Measurements from ENCODE around the gene CNTN4. TPM values are rescaled to one million over a fixed set of nuclear protein-coding genes. Genes with fewer than 3 reads are reported as not detected.

Gene CNTN4
- total and polyA plus RNA-seq, 2 of the 8 experiments (the other 6 are each of a cell fraction or from before 2014, with no cell fraction given) = 0.41 to 2.2 TPM

- DNase-seq (ENCODE audit: low read depth in 1 of 2, low spot score in 2 of 2) = no peak
- H3K18ac ChIP-seq (ENCODE audit: extremely low read depth, low read length) = no peak overlapping the region
- no peak for TF ChIP-seq TAF7 (optimal IDR thresholded peaks at IDR 0.05; ENCODE audit: borderline replicate concordance, low read depth, low read length)
- no peak for TF ChIP-seq SIN3A (conservative IDR thresholded peaks at IDR 0.05 in 1 of 2, IDR thresholded peaks at IDR 0.05 in 1 of 2; ENCODE audit: low read depth in 1 of 2, low read length in 2 of 2)
- TF ChIP-seq JUN (IDR thresholded peaks at IDR 0.05; ENCODE audit: low read depth, low read length) = no peak
- TF ChIP-seq KDM5A (IDR thresholded peaks at IDR 0.05; ENCODE audit: low read length) = no peak
- no peak for TF ChIP-seq TCF12 (IDR thresholded peaks at IDR 0.05; ENCODE audit: low read depth, low read length)
- no peak for TF ChIP-seq ATF2 (IDR thresholded peaks at IDR 0.05; ENCODE audit: low read length)
- TF ChIP-seq USF2 (IDR thresholded peaks at IDR 0.05; ENCODE audit: low read length) = no peak
- TF ChIP-seq BACH1 (IDR thresholded peaks at IDR 0.05; ENCODE audit: low read length) = no peak
- no peak for TF ChIP-seq GTF2F1 (IDR thresholded peaks at IDR 0.05; ENCODE audit: borderline replicate concordance, low read depth, low read length)
- no peak for TF ChIP-seq EZH2 (IDR thresholded peaks at IDR 0.05; ENCODE audit: low read depth, low read length, severe bottlenecking)
- TF ChIP-seq EGR1 (IDR thresholded peaks at IDR 0.05; ENCODE audit: borderline replicate concordance, low read depth, low read length) = no peak
- no peak for TF ChIP-seq CHD1 (IDR thresholded peaks at IDR 0.05; ENCODE audit: low read depth, low read length)
Measured at GRCh38 chr3:2558796-2559195, 460.1 kb downstream of the CNTN4 start.

More at GRCh38 chr3:2558796-2559195, 460.1 kb downstream of the CNTN4 start:
- H4K8ac ChIP-seq (ENCODE audit: extremely low read depth, insufficient read depth, low read length) = no peak overlapping the region
- no peaks in the 10 kb centered on the region for H3K79me2 ChIP-seq (ENCODE audit: control insufficient read depth in 1 of 2, insufficient read depth in 2 of 2, low read length in 2 of 2)
- no peak overlapping the region for H3K9ac ChIP-seq (replicated peaks in 1 of 4; ENCODE audit: extremely low read depth in 1 of 4, low read depth in 3 of 4, low read length in 3 of 4)
- ChIA-PET CTCF (ENCODE audit: partially characterized antibody) (no interaction called here), POLR2A (ENCODE audit: partially characterized antibody) (no interaction called here)
- H3K4me1 ChIP-seq (replicated peaks in 1 of 4; ENCODE audit: control insufficient read depth in 3 of 4, insufficient read depth in 4 of 4, low read length in 3 of 4) = no peaks in the 10 kb centered on the region
- H3K36me3 ChIP-seq (ENCODE audit: control insufficient read depth in 2 of 4, insufficient read depth in 4 of 4, low read length in 3 of 4) = no peaks in the 10 kb centered on the region
- no peak overlapping the region for H3K14ac ChIP-seq (ENCODE audit: insufficient read length)
- FAIRE-seq = no peak
- no peaks in the 10 kb centered on the region for H3K79me1 ChIP-seq (ENCODE audit: low read depth, low read length)
- no peak overlapping the region for H4K5ac ChIP-seq (ENCODE audit: insufficient read length, low read depth, low read length)
- H2AFZ ChIP-seq (ENCODE audit: low read length) = no peak overlapping the region
- H4K91ac ChIP-seq (replicated peaks; ENCODE audit: insufficient read length, low read length) = no peak overlapping the region
- H3K56ac ChIP-seq (replicated peaks; ENCODE audit: insufficient read length, low read depth, low read length) = no peak overlapping the region
- H3K4ac ChIP-seq (replicated peaks; ENCODE audit: insufficient read length, low read depth, low read length) = no peak overlapping the region
- H3K9me3 ChIP-seq (ENCODE audit: insufficient read depth in 2 of 2, low read depth in 1 of 2, low read length in 1 of 2) = no peaks in the 10 kb centered on the region
- no peak overlapping the region for H2BK15ac ChIP-seq (ENCODE audit: low read length)
- no peak overlapping the region for H3K4me2 ChIP-seq (ENCODE audit: insufficient read depth in 1 of 2, low read depth in 2 of 2, low read length in 2 of 2)
- H2BK120ac ChIP-seq (replicated peaks; ENCODE audit: low read depth, low read length) = no peak overlapping the region
- H3K4me3 ChIP-seq (ENCODE audit: extremely low read depth in 1 of 4, insufficient read depth in 2 of 4, low read depth in 3 of 4, low read length in 4 of 4) = no peak overlapping the region
- H3K23ac ChIP-seq (ENCODE audit: insufficient read length) = no peak overlapping the region
- H3K27me3 ChIP-seq (replicated peaks in 1 of 4; ENCODE audit: control insufficient read depth in 3 of 4, extremely low read depth in 1 of 4, insufficient read depth in 3 of 4, low read length in 3 of 4) = no peaks in the 10 kb centered on the region
- H2BK20ac ChIP-seq (ENCODE audit: low read length) = no peak overlapping the region
- no peak overlapping the region for H3K27ac ChIP-seq (ENCODE audit: low read depth, low read length)
- H2AK5ac ChIP-seq (ENCODE audit: low read depth, low read length) = no peak overlapping the region
- H4K20me1 ChIP-seq (replicated peaks in 1 of 2; ENCODE audit: control insufficient read depth in 1 of 2, insufficient read depth in 2 of 2, low read length in 2 of 2) = no peaks in the 10 kb centered on the region
- no peak overlapping the region for H2BK5ac ChIP-seq (ENCODE audit: low read depth, low read length)
- no peaks in the 10 kb centered on the region for H3K23me2 ChIP-seq (ENCODE audit: low read depth, low read length)
- H2BK12ac ChIP-seq (ENCODE audit: low read depth, low read length) = no peak overlapping the region
- 93% methylated on average over 1 of the region's 1 CpG; no CpG with 5 or more reads in 1 of the 2 experiments for WGBS, 2 experiments (ENCODE audit: extremely low coverage in 1 of 2, insufficient coverage in 1 of 2, insufficient read length in 1 of 2, insufficient replicate concordance in 2 of 2, low coverage in 1 of 2, low lambda C conversion rate in 2 of 2, missing lambda C conversion rate in 1 of 2)
